K562 treated with DMSO at 1 percent for 12 hours (cell line): ENCODE data around the gene WBP11. TPM values are rescaled to one million over a fixed set of nuclear protein-coding genes. Genes with fewer than 3 reads are reported as not detected.

Experiments
- total RNA-seq: library from RNA; unstranded; fragments of 300-600 nt; gene quantifications from 2 replicates; pipeline ENCODE4 v1.2.3, GENCODE V29; 2022; ENCODE audit not compliant: insufficient read depth

The WBP11 gene
- total RNA-seq: 14.3 and 31.3 TPM in 2 replicates

GRCh38 chr12:14803011-14803829 lies at the start of gene WBP11, which contains the start of gene C12orf60:
WBP11 (minus strand) TSS chr12:14803478; CDS start chr12:14801383, 2,095 bp downstream.
C12orf60 (plus strand) TSS chr12:14803670; CDS start chr12:14822936, 19,266 bp downstream.

GRCh38 chr12:14843425-14843887 lies 40.2 kb upstream of the WBP11 start, which contains the start of gene ART4:
ART4 (minus strand) TSS chr12:14843526; CDS start chr12:14843113, 413 bp downstream.

GRCh38 chr12:14814014-14814413 lies 10.7 kb upstream of the WBP11 start, which contains the start of gene SMCO3:
SMCO3 (minus strand) TSS chr12:14814182; CDS start chr12:14806680, 7,502 bp downstream.

Other genes with a start within 250 kb of the WBP11 start
- 11.3 and 17.1 TPM in 2 replicates for gene PLBD1, start 235.6 kb downstream of the WBP11 start, total RNA-seq
- gene GUCY2C, start 106.9 kb downstream of the WBP11 start, total RNA-seq: not detected in 2 replicates
- gene C12orf60, start 192 bp upstream of the WBP11 start, total RNA-seq: 0.63 and 1.3 TPM in 2 replicates
- gene SMCO3, start 10.7 kb upstream of the WBP11 start, total RNA-seq: not detected in 2 replicates
- gene ART4, start 40.0 kb upstream of the WBP11 start, total RNA-seq: not detected in 2 replicates
- gene MGP, start 82.4 kb upstream of the WBP11 start, total RNA-seq: not detected in 2 replicates
- gene ERP27, start 135.1 kb upstream of the WBP11 start, total RNA-seq: not detected in 2 replicates
- 49.9 and 71.8 TPM in 2 replicates for gene ARHGDIB, start 158.1 kb upstream of the WBP11 start, total RNA-seq
- gene PDE6H, start 169.6 kb upstream of the WBP11 start, total RNA-seq: not detected in 2 replicates